Tibial artery (tissue), 4 donors: Measurements from ENCODE around the gene TMTC1.

ENCODE experiments used
- DNase-seq, 2 donors: peaks; one replicate each; pipeline ENCODE4 v3.0.0-alpha.2; 2019
- H3K27ac ChIP-seq, 2 donors: fragments of 200-600 bp; sonication (generic) in 1 of 2; 1 replicate in 1 of 2; 2 replicates in 1 of 2; pipeline ENCODE4 v1.5.1; 2018 to 2019; ENCODE audit warnings: mild to moderate bottlenecking in 1 of 2
- H3K27me3 ChIP-seq, 2 donors: fragments of 200-600 bp; sonication (generic) in 1 of 2; one replicate each; pipeline versions ENCODE4 v1.5.1 to v1.6.0; 2016 to 2019
- H3K36me3 ChIP-seq, 3 donors: fragments of 200-600 bp; sonication (generic) in 2 of 3; one replicate each; pipeline ENCODE4 v1.5.1; 2016 to 2019; ENCODE audit warnings: mild to moderate bottlenecking in 2 of 3
- H3K4me1 ChIP-seq, 4 donors: fragments of 200-600 bp; sonication (generic) in 2 of 4; 1 replicate in 3 of 4; 2 replicates in 1 of 4; pipeline ENCODE4 v1.5.1; 2016 to 2019
- H3K4me3 ChIP-seq, 2 donors: fragments of 200-600 bp; sonication (generic) in 1 of 2; 1 replicate in 1 of 2; 2 replicates in 1 of 2; pipeline ENCODE4 v1.5.1; 2018 to 2019; ENCODE audit warnings: mild to moderate bottlenecking in 2 of 2
- H3K9me3 ChIP-seq, 3 donors: fragments of 200-600 bp; sonication (generic) in 1 of 3; one replicate each; pipeline ENCODE4 v1.5.1; 2016 to 2019
- intact Hi-C: fragments of 100-400 bp; cut with DNase I; formaldehyde crosslinking; loops from one replicate; pipeline ENCODE4 v1.15.0; 2023; ENCODE audit warnings: low total_unique reads
- TF ChIP-seq, protein P1 (sequence below), 2 experiments: fragments of 200-600 bp in 1 of 2; fragments of 450-650 bp in 1 of 2; IDR thresholded peaks; one replicate each; pipeline ENCODE4 v1.5.1; 2017 to 2019; ENCODE audit warnings: antibody characterized with exemption in 2 of 2, mild to moderate bottlenecking in 1 of 2, moderate library complexity in 1 of 2

The TMTC1 gene

DNA sequence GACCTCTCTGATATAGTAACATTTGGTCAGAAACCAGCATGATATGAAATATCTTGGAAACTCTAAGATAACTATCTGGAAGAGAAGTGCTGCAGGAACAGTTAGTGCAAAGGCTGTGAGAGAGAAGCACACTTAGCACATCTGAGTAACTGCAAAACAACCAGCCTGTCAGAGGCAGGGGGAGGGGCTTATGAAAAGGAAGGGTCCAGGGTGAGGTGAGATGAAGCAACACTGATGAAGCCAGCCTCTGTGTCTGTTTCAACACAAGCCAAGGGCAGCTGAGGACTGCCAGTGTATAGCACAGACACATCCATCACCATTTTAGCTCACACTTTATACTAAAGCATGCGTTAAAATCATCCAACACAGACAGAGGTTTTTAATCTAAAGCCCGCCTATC lies 248.8 kb downstream of the TMTC1 start:
- peaks cover 4 to 11% (median 9%) of the 10 kb centered on the region in 3 donors for H3K36me3 ChIP-seq
- no peaks in the 10 kb centered on the region for H3K27me3 ChIP-seq
- no peak overlapping the region for H3K4me3 ChIP-seq
- no peaks in the 10 kb centered on the region for H3K4me1 ChIP-seq
- DNase-seq, result no peak
- no peaks in the 10 kb centered on the region for H3K9me3 ChIP-seq
- intact Hi-C loops, result no loop called here
- TF ChIP-seq, protein P1, sequence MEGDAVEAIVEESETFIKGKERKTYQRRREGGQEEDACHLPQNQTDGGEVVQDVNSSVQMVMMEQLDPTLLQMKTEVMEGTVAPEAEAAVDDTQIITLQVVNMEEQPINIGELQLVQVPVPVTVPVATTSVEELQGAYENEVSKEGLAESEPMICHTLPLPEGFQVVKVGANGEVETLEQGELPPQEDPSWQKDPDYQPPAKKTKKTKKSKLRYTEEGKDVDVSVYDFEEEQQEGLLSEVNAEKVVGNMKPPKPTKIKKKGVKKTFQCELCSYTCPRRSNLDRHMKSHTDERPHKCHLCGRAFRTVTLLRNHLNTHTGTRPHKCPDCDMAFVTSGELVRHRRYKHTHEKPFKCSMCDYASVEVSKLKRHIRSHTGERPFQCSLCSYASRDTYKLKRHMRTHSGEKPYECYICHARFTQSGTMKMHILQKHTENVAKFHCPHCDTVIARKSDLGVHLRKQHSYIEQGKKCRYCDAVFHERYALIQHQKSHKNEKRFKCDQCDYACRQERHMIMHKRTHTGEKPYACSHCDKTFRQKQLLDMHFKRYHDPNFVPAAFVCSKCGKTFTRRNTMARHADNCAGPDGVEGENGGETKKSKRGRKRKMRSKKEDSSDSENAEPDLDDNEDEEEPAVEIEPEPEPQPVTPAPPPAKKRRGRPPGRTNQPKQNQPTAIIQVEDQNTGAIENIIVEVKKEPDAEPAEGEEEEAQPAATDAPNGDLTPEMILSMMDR (IDR thresholded peaks at IDR 0.05), result no peak
- no peak overlapping the region for H3K27ac ChIP-seq

DNA sequence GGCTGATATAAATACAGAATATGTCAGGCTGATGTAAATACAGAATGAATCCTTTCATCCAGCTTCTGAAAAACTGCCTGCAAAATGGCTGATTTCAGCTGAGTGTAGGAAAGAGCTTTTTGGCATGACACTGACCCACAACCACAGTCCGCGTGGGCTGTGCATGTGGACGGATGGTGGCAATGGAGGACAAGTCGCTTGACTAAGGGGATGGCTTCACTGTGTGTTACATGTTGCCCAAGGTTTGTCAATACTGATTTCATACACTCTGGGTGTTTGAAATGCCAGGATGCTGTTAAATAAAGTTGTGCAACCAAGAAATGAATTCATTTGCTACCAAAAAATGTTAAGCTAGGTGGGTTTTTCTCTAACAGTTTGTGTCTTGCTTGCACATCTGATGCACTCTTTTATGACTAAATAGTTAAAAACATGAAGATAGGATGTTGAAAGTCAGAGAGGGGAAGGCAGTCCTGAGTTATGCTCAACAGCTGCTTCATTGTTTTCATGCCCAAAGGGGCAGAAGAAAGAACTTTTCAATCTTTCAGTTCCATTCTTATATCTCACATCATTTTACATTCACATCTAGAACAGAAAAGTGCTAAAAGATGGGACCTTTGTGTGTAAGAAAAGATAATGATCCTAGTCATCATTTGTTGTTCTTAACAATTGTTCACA lies 249.8 kb downstream of the TMTC1 start:
- Histone ChIP-seq H3K4me1 (peaks cover 0 to 4% (median 0%) of the 10 kb centered on the region in 4 donors), H3K27ac (no peak overlapping the region), H3K9me3 (no peaks in the 10 kb centered on the region), H3K4me3 (no peak overlapping the region), H3K36me3 (peaks cover 4 to 11% (median 9%) of the 10 kb centered on the region in 3 donors), H3K27me3 (no peaks in the 10 kb centered on the region)
- intact Hi-C loops, result no loop called here
- DNase-seq, result no peak
- TF ChIP-seq, protein P1 (IDR thresholded peaks at IDR 0.05), result no peak

- TF ChIP-seq, protein P1 (IDR thresholded peaks at IDR 0.05), result no peak
- DNase-seq, result no peak
- Histone ChIP-seq H3K4me1 (peaks cover 0 to 17% (median 0%) of the 10 kb centered on the region in 4 donors), H3K36me3 (peaks cover 4 to 11% (median 9%) of the 10 kb centered on the region in 3 donors), H3K27me3 (no peaks in the 10 kb centered on the region), H3K9me3 (no peaks in the 10 kb centered on the region), H3K4me3 (no peak overlapping the region), H3K27ac (no peak overlapping the region)
- intact Hi-C loops, result no loop called here
These were observed 252.3 kb downstream of the TMTC1 start for GRCh38 chr12:29531471-29531870.

- Histone ChIP-seq H3K9me3 (no peaks in the 10 kb centered on the region), H3K27me3 (no peaks in the 10 kb centered on the region), H3K27ac (no peak overlapping the region), H3K4me3 (no peak overlapping the region), H3K4me1 (peaks cover 0 to 17% (median 0%) of the 10 kb centered on the region in 4 donors), H3K36me3 (peaks cover 0 to 9% (median 7%) of the 10 kb centered on the region in 3 donors)
- TF ChIP-seq, protein P1 (IDR thresholded peaks at IDR 0.05), result no peak
- intact Hi-C loops, result no loop called here
- no peak for DNase-seq
These were observed 253.3 kb downstream of the TMTC1 start for GRCh38 chr12:29530436-29530835.

- Histone ChIP-seq H3K27me3 (no peaks in the 10 kb centered on the region), H3K36me3 (no peaks in the 10 kb centered on the region), H3K4me3 (no peak overlapping the region), H3K27ac (no peak overlapping the region), H3K4me1 (peaks cover 0 to 23% (median 0%) of the 10 kb centered on the region in 4 donors), H3K9me3 (no peaks in the 10 kb centered on the region)
- TF ChIP-seq, protein P1 (IDR thresholded peaks at IDR 0.05), result no peak
- DNase-seq, result no peak
- intact Hi-C loops, result loop anchor here (10.0 kb wide), 1 partner anchor 757 kb away; no protein-coding TSS in a partner anchor
These were observed 255.6 kb downstream of the TMTC1 start for GRCh38 chr12:29528161-29528560.
